HepG2 (cell line): ENCODE data around the gene TNNI3. TPM values are rescaled to one million over a fixed set of nuclear protein-coding genes. Genes with fewer than 3 reads are reported as not detected.

Experiments
- ARHGAP35 ChIP-seq: sonication (generic); formaldehyde crosslinking; IDR thresholded peaks from 2 replicates; pipeline ENCODE4 v1.9.0; 2022; ENCODE audit warnings: mild to moderate bottlenecking, inconsistent platforms, moderate library complexity, missing genetic modification reagents, borderline replicate concordance
- ATF1 ChIP-seq: IDR thresholded peaks from 2 replicates; pipeline ENCODE4 v1.6.1; 2016; ENCODE audit warnings: mild to moderate bottlenecking, control low read depth
- FOSL2 ChIP-seq: sonication (generic); formaldehyde crosslinking; IDR thresholded peaks from 2 replicates; pipeline ENCODE4 v1.4.0; 2020; ENCODE audit warnings: missing genetic modification reagents
- FOXM1 ChIP-seq: sonication (generic); formaldehyde crosslinking; IDR thresholded peaks from 2 replicates; pipeline ENCODE4 v1.5.0; 2020; ENCODE audit warnings: missing genetic modification reagents
- HOXA3 ChIP-seq: sonication (generic); formaldehyde crosslinking; IDR thresholded peaks from 2 replicates; pipeline ENCODE4 v1.5.0; 2020; ENCODE audit warnings: missing genetic modification reagents
- KLF13 ChIP-seq: sonication (generic); formaldehyde crosslinking; IDR thresholded peaks from 2 replicates; pipeline ENCODE4 v1.4.0; 2020; ENCODE audit warnings: mild to moderate bottlenecking, missing genetic modification reagents
- REST ChIP-seq, 2 experiments: IDR thresholded peaks; 2 replicates each; pipeline ENCODE4 v1.6.1; 2011 to 2012; ENCODE audit warnings: low read length in 2 of 2, borderline replicate concordance in 1 of 2, low read depth in 1 of 2, mild to moderate bottlenecking in 1 of 2, moderate library complexity in 1 of 2
- REXO4 ChIP-seq: sonication (generic); formaldehyde crosslinking; IDR thresholded peaks from 2 replicates; pipeline ENCODE4 v1.8.0; 2022; ENCODE audit warnings: missing genetic modification reagents, mild to moderate bottlenecking, borderline replicate concordance
- RNF2 ChIP-seq: fragments of 450-650 bp; conservative IDR thresholded peaks from 2 replicates; pipeline ENCODE4 v1.6.1; 2016; ENCODE audit warnings: low read depth
- TCF12 ChIP-seq, 2 experiments: fragments of 450-650 bp in 1 of 2; sonication (generic) in 1 of 2; formaldehyde crosslinking in 1 of 2; IDR thresholded peaks; 2 replicates each; pipeline versions ENCODE4 v1.6.1 to v1.8.0; 2017 to 2022; ENCODE audit warnings: antibody characterized with exemption in 1 of 2, mild to moderate bottlenecking in 1 of 2, missing genetic modification reagents in 1 of 2, moderate library complexity in 1 of 2
- ZNF138 ChIP-seq: sonication (generic); formaldehyde crosslinking; IDR thresholded peaks from 2 replicates; pipeline ENCODE4 v1.5.0; 2020; ENCODE audit warnings: mild to moderate bottlenecking, low read depth, missing genetic modification reagents
- ZNF234 ChIP-seq: sonication (generic); formaldehyde crosslinking; conservative IDR thresholded peaks from 2 replicates; pipeline ENCODE4 v1.5.1; 2020; ENCODE audit warnings: mild to moderate bottlenecking, missing genetic modification reagents
- ZNF547 ChIP-seq: sonication (generic); formaldehyde crosslinking; IDR thresholded peaks from 2 replicates; pipeline ENCODE4 v1.5.1; 2020; ENCODE audit warnings: mild to moderate bottlenecking, missing genetic modification reagents
- ZNF75D ChIP-seq: sonication (generic); formaldehyde crosslinking; IDR thresholded peaks from 2 replicates; pipeline ENCODE4 v1.8.1; 2023; ENCODE audit warnings: missing genetic modification reagents, mild to moderate bottlenecking, borderline replicate concordance
- polyA plus RNA-seq, 8 experiments: library from polyadenylated mRNA; depleted of rRNA in 3 of 8; stranded (reverse) in 7 of 8; unstranded in 1 of 8; fragments of >200 nt; fragmentation: Illumina TruSeq in 4 of 8; extraction: Trizol in 4 of 8; gene quantifications; 2 replicates each; pipeline versions ENCODE4 v1.2.1 to v1.2.3, GENCODE V29; 2011 to 2016; ENCODE audit warnings: low read depth in 4 of 8, missing spikeins in 1 of 8, mixed read lengths in 1 of 8; ENCODE audit not compliant: insufficient read depth in 1 of 8
- total RNA-seq, 5 experiments: library from RNA; depleted of rRNA; stranded (reverse); fragments of >200 nt; fragmentation: Illumina TruSeq; extraction: Trizol; gene quantifications; 2 replicates each; pipeline ENCODE4 v1.2.3, GENCODE V29; 2016; ENCODE audit warnings: low read depth in 1 of 5
- TF ChIP-seq, protein P1 (sequence below): sonication (generic); formaldehyde crosslinking; IDR thresholded peaks from 2 replicates; pipeline ENCODE4 v1.5.0; 2020; ENCODE audit warnings: missing genetic modification reagents
- TF ChIP-seq, protein P2 (sequence below): sonication (generic); formaldehyde crosslinking; IDR thresholded peaks from 2 replicates; pipeline ENCODE4 v1.5.1; 2020; ENCODE audit warnings: missing genetic modification reagents, mild to moderate bottlenecking, borderline replicate concordance

Gene TNNI3
- total and polyA plus RNA-seq, 2 of the 13 experiments (the other 11 are each of a cell fraction or from before 2014, with no cell fraction given): 3.5 to 3.7 TPM

DNA sequence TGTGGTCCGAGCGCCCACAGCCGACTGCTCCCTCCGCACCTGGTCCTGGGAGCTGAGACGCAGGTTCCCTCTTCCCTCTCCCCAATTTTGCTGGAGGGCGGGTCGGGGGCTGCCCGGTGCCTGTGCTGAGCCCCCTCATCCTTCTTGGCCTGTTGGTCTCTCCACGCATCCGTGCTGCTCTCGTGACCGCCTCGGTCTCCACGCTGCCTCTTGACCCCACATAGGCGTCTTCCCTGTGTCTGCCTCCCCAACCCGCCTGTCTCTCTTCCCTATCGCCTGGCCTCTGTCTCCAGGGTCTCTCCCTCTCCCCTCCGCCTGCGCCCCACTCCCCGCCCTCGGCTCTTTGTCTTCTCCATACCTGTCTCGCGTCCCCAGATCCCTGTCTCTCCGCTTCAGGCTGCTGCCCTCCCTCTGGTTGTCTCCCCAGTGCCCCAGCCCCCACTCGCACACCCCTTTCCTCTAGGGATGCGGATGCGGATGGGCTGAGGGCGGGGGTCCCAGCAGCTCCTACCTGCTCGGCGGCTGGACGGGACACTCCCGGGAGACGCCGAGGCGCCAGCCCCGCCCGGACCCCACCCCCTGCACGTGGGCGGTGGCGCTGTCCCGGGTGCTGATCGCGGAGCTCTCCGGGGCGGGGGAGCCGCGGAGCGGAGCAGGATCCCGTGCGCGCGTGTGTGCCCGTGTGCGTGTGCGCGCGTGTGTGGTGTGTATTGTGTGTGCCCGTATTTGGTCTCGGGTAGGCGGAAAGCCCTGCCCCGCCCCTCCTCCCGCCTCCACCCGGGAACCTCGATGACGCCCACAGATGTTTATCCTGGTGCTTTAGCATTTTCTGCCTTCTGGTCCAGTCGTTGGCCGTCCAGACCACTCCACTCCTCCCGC, 22.3 kb upstream of the TNNI3 start, which contains the start of gene SYT5 (continued):
- TF ChIP-seq, protein P1, sequence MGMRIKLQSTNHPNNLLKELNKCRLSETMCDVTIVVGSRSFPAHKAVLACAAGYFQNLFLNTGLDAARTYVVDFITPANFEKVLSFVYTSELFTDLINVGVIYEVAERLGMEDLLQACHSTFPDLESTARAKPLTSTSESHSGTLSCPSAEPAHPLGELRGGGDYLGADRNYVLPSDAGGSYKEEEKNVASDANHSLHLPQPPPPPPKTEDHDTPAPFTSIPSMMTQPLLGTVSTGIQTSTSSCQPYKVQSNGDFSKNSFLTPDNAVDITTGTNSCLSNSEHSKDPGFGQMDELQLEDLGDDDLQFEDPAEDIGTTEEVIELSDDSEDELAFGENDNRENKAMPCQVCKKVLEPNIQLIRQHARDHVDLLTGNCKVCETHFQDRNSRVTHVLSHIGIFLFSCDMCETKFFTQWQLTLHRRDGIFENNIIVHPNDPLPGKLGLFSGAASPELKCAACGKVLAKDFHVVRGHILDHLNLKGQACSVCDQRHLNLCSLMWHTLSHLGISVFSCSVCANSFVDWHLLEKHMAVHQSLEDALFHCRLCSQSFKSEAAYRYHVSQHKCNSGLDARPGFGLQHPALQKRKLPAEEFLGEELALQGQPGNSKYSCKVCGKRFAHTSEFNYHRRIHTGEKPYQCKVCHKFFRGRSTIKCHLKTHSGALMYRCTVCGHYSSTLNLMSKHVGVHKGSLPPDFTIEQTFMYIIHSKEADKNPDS (CRISPR knock-in tag): no peak; the same call in 1 of the 2 replicates
- TF ChIP-seq ATF1 (CRISPR knock-in tag): no peak
- TF ChIP-seq RNF2: no peak
- TF ChIP-seq KLF13 (CRISPR knock-in tag): no peak
- no peak for TF ChIP-seq TCF12 (IDR thresholded peaks at IDR 0.05)
- 0 out of 2 replicates have a peak, but pooled peaks have one; percentile 31 for TF ChIP-seq TCF12 (CRISPR knock-in tag; IDR thresholded peaks at IDR 0.05)
- TF ChIP-seq FOXM1 (CRISPR knock-in tag): no peak
- no peak for TF ChIP-seq ZNF138 (CRISPR knock-in tag)
- TF ChIP-seq HOXA3 (CRISPR knock-in tag): no peak
- TF ChIP-seq, protein P2, sequence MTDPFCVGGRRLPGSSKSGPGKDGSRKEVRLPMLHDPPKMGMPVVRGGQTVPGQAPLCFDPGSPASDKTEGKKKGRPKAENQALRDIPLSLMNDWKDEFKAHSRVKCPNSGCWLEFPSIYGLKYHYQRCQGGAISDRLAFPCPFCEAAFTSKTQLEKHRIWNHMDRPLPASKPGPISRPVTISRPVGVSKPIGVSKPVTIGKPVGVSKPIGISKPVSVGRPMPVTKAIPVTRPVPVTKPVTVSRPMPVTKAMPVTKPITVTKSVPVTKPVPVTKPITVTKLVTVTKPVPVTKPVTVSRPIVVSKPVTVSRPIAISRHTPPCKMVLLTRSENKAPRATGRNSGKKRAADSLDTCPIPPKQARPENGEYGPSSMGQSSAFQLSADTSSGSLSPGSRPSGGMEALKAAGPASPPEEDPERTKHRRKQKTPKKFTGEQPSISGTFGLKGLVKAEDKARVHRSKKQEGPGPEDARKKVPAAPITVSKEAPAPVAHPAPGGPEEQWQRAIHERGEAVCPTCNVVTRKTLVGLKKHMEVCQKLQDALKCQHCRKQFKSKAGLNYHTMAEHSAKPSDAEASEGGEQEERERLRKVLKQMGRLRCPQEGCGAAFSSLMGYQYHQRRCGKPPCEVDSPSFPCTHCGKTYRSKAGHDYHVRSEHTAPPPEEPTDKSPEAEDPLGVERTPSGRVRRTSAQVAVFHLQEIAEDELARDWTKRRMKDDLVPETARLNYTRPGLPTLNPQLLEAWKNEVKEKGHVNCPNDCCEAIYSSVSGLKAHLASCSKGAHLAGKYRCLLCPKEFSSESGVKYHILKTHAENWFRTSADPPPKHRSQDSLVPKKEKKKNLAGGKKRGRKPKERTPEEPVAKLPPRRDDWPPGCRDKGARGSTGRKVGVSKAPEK: no peak
- 0 out of 2 replicates have a peak, but pooled peaks have one; percentile 37 for TF ChIP-seq ZNF547 (CRISPR knock-in tag)
- TF ChIP-seq FOSL2: no peak
- TF ChIP-seq ZNF234 (CRISPR knock-in tag): no peak
- TF ChIP-seq REXO4 (CRISPR knock-in tag): no peak
- no peak for TF ChIP-seq ARHGAP35 (CRISPR knock-in tag)
- TF ChIP-seq REST (IDR thresholded peaks at IDR 0.05; ENCODE audit: borderline replicate concordance in 1 of 2, low read depth in 1 of 2, low read length in 2 of 2): peak; percentile 85 to 95
- TF ChIP-seq ZNF75D (CRISPR knock-in tag): no peak
